H9 (cell line): ENCODE data around the gene CDH16. TPM values are rescaled to one million over a fixed set of nuclear protein-coding genes. Genes with fewer than 3 reads are reported as not detected.

Experiments
- DNase-seq: peaks from one replicate; pipeline ENCODE4 v3.0.0-alpha.2; 2017
- H2AFZ ChIP-seq: one replicate; pipeline ENCODE4 v1.6.1; 2013; ENCODE audit warnings: mild to moderate bottlenecking, low read length, control low read depth, moderate library complexity
- H2AK5ac ChIP-seq: 2 replicates; pipeline ENCODE4 v1.6.1; 2013; ENCODE audit warnings: low read length, control low read depth, mixed read lengths; ENCODE audit not compliant: insufficient read length
- H2BK120ac ChIP-seq: one replicate; pipeline ENCODE4 v1.6.1; 2013; ENCODE audit warnings: low read depth, mild to moderate bottlenecking, low read length, control low read depth, inconsistent platforms; ENCODE audit not compliant: poor library complexity, severe bottlenecking
- H2BK12ac ChIP-seq: 2 replicates; pipeline ENCODE4 v1.6.1; 2013; ENCODE audit warnings: low read length, control low read depth, mixed read lengths, low read depth; ENCODE audit not compliant: insufficient read length
- H2BK15ac ChIP-seq: 2 replicates; pipeline ENCODE4 v1.6.1; 2013; ENCODE audit warnings: low read depth, low read length, control low read depth
- H2BK20ac ChIP-seq: one replicate; pipeline ENCODE4 v1.6.1; 2013; ENCODE audit warnings: low read depth, mild to moderate bottlenecking, low read length, control low read depth, inconsistent platforms; ENCODE audit not compliant: poor library complexity, severe bottlenecking
- H2BK5ac ChIP-seq: 2 replicates; pipeline ENCODE4 v1.6.1; 2013; ENCODE audit warnings: low read length, control low read depth, mixed read lengths; ENCODE audit not compliant: insufficient read length
- H3K14ac ChIP-seq: 2 replicates; pipeline ENCODE4 v1.6.1; 2013; ENCODE audit warnings: low read length, control low read depth; ENCODE audit not compliant: insufficient read depth
- H3K18ac ChIP-seq: 2 replicates; pipeline ENCODE4 v1.6.1; 2013; ENCODE audit warnings: low read depth, mild to moderate bottlenecking, mixed read lengths, low read length, control low read depth; ENCODE audit not compliant: insufficient read length
- H3K23ac ChIP-seq: 2 replicates; pipeline ENCODE4 v1.6.1; 2013; ENCODE audit warnings: low read length, control low read depth, mixed read lengths, low read depth; ENCODE audit not compliant: insufficient read length
- H3K23me2 ChIP-seq: 2 replicates; pipeline ENCODE4 v1.6.1; 2013; ENCODE audit warnings: low read depth, mild to moderate bottlenecking, mixed read lengths, low read length, control low read depth; ENCODE audit not compliant: insufficient read length, poor library complexity, severe bottlenecking
- H3K27ac ChIP-seq: 2 replicates; pipeline ENCODE4 v1.5.1; 2013; ENCODE audit warnings: low read length, control low read depth, mixed read lengths, low read depth; ENCODE audit not compliant: insufficient read length
- H3K27me3 ChIP-seq: 2 replicates; pipeline ENCODE4 v1.6.1; 2013; ENCODE audit warnings: low read length, control low read depth, inconsistent platforms; ENCODE audit not compliant: insufficient read depth
- H3K4ac ChIP-seq: 2 replicates; pipeline ENCODE4 v1.6.1; 2013; ENCODE audit warnings: low read depth, mild to moderate bottlenecking, control low read depth, inconsistent platforms, low read length, moderate library complexity
- H3K4me1 ChIP-seq: 2 replicates; pipeline ENCODE4 v1.6.1; 2013; ENCODE audit warnings: low read length, control low read depth, inconsistent platforms; ENCODE audit not compliant: insufficient read depth
- H3K4me2 ChIP-seq: 2 replicates; pipeline ENCODE4 v1.6.1; 2013; ENCODE audit warnings: low read length, control low read depth, mixed read lengths; ENCODE audit not compliant: insufficient read length, insufficient read depth
- H3K56ac ChIP-seq: 2 replicates; pipeline ENCODE4 v1.6.1; 2013; ENCODE audit warnings: low read depth, mild to moderate bottlenecking, mixed read lengths, low read length, control low read depth; ENCODE audit not compliant: insufficient read length
- H3K79me1 ChIP-seq: 2 replicates; pipeline ENCODE4 v1.6.1; 2013; ENCODE audit warnings: low read depth, mild to moderate bottlenecking, moderate library complexity, low read length, control low read depth, inconsistent platforms; ENCODE audit not compliant: insufficient read depth, poor library complexity, severe bottlenecking
- H3K79me2 ChIP-seq: 2 replicates; pipeline ENCODE4 v1.6.1; 2013; ENCODE audit warnings: low read length, control low read depth, inconsistent platforms; ENCODE audit not compliant: insufficient read depth
- H3K9ac ChIP-seq: 2 replicates; pipeline ENCODE4 v1.6.1; 2013; ENCODE audit warnings: low read length, control low read depth, mixed read lengths; ENCODE audit not compliant: insufficient read length; ENCODE audit errors: extremely low read depth
- H3K9me3 ChIP-seq: one replicate; pipeline ENCODE4 v1.6.1; 2013; ENCODE audit warnings: low read depth, low read length, inconsistent platforms; ENCODE audit not compliant: control insufficient read depth
- H3T11ph ChIP-seq: one replicate; pipeline ENCODE4 v1.6.1; 2013; ENCODE audit warnings: mild to moderate bottlenecking, low read length, control low read depth, inconsistent platforms
- H4K20me1 ChIP-seq: one replicate; pipeline ENCODE4 v1.6.1; 2013; ENCODE audit not compliant: control insufficient read depth, insufficient read length, insufficient read depth
- H4K5ac ChIP-seq: 2 replicates; pipeline ENCODE4 v1.6.1; 2013; ENCODE audit warnings: low read depth, mild to moderate bottlenecking, mixed read lengths, low read length, control low read depth; ENCODE audit not compliant: insufficient read length
- H4K8ac ChIP-seq: replicated peaks from 2 replicates; pipeline ENCODE4 v1.6.1; 2013; ENCODE audit warnings: low read length, control low read depth, mixed read lengths, low read depth; ENCODE audit not compliant: insufficient read length
- H4K91ac ChIP-seq: 2 replicates; pipeline ENCODE4 v1.6.1; 2013; ENCODE audit warnings: low read depth, mild to moderate bottlenecking, moderate library complexity, mixed read lengths, low read length, control low read depth; ENCODE audit not compliant: insufficient read length
- H3K27ac Mint-ChIP-seq, 3 experiments: 2 replicates in 2 of 3; 3 replicates in 1 of 3; pipeline ENCODE4 v1.8.0; 2020 to 2021; ENCODE audit warnings: mixed read lengths in 3 of 3, mild to moderate bottlenecking in 1 of 3, moderate library complexity in 1 of 3
- H3K27me3 Mint-ChIP-seq: 2 replicates; pipeline ENCODE4 v1.8.0; 2021; ENCODE audit warnings: low read depth, mild to moderate bottlenecking, moderate library complexity, mixed read lengths
- H3K36me3 Mint-ChIP-seq, 3 experiments: 2 replicates in 2 of 3; 3 replicates in 1 of 3; pipeline ENCODE4 v1.8.0; 2020 to 2021; ENCODE audit warnings: low read depth in 3 of 3, mixed read lengths in 3 of 3; ENCODE audit not compliant: insufficient read depth in 1 of 3
- H3K4me1 Mint-ChIP-seq, 2 experiments: 2 replicates each; pipeline ENCODE4 v1.8.0; 2020; ENCODE audit warnings: mixed read lengths in 2 of 2
- H3K4me3 Mint-ChIP-seq, 2 experiments: 2 replicates in 1 of 2; 3 replicates in 1 of 2; pipeline ENCODE4 v1.8.0; 2020 to 2021; ENCODE audit warnings: mild to moderate bottlenecking in 2 of 2, mixed read lengths in 2 of 2, moderate library complexity in 1 of 2
- H3K9me3 Mint-ChIP-seq, 2 experiments: 2 replicates in 1 of 2; 3 replicates in 1 of 2; pipeline ENCODE4 v1.8.0; 2020; ENCODE audit warnings: mild to moderate bottlenecking in 2 of 2, mixed read lengths in 2 of 2, moderate library complexity in 1 of 2
- WGBS: extraction: QIAGEN DNeasy Blood & Tissue Kit; methylation state at CpG from one replicate; pipeline ENCODE4 v1.1.7; 2013; ENCODE audit warnings: missing lambda C conversion rate, low lambda C conversion rate, mixed read lengths; ENCODE audit not compliant: insufficient read length; ENCODE audit errors: extremely low coverage; 5-methylcytosine and 5-hydroxymethylcytosine counted together
- total RNA-seq: library from RNA; stranded (reverse); gene quantifications from 2 replicates; pipeline ENCODE4 v1.2.1, GENCODE V29; 2021
- TF ChIP-seq, protein P1 (sequence below): fragments of 200-600 bp; sonication (generic); conservative IDR thresholded peaks from 3 replicates; pipeline ENCODE4 v1.8.0; 2021; ENCODE audit warnings: antibody characterized with exemption, mild to moderate bottlenecking

CDH16 gene
- total RNA-seq, 1 experiment from 2014 or later: not detected

DNA sequence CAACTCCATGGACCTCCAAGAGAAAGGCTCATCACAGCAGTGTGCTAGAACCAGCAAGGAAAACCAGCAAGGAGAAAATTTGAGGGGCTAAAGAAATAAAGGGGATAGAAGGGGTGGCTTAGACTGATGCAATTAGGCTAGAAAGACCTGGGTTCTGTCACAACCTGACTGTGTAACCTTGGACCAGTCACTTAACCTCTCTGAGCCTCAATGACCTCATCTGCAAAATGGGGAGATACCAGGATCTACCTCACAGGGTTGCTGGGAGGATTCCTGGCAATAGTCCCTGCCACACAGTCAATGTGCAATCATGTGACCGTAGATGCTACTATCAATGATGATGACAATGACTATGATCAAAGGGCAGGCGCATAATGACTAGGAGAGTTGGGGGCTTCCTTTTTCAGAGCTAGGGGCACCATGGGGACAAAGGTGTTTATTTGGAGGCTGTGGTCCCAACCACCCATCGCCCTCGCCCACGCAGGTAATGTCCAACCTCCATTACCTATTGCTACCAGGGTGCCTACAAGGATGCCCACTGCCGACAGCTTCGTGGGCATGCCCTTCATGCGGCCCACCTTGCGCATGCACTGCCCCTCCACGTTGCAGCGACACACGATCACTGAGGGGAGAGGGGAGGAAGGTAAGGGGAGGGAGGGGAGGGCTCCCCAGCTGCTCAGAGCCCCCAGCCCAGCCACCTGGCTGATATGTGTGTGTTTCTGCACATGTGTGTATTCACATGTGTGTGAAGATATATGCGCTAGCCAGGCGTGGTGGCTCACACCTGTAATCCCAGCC, 9.7 kb downstream of the CDH16 start:
- H3K9me3 ChIP-seq: no peaks in the 10 kb centered on the region
- WGBS: no CpG with 5 or more reads among the region's 14 CpGs
- no peak overlapping the region for H3K4me3 Mint-ChIP-seq

More for the DNA sequence above, 9.7 kb downstream of the CDH16 start:
- TF ChIP-seq, protein P1, sequence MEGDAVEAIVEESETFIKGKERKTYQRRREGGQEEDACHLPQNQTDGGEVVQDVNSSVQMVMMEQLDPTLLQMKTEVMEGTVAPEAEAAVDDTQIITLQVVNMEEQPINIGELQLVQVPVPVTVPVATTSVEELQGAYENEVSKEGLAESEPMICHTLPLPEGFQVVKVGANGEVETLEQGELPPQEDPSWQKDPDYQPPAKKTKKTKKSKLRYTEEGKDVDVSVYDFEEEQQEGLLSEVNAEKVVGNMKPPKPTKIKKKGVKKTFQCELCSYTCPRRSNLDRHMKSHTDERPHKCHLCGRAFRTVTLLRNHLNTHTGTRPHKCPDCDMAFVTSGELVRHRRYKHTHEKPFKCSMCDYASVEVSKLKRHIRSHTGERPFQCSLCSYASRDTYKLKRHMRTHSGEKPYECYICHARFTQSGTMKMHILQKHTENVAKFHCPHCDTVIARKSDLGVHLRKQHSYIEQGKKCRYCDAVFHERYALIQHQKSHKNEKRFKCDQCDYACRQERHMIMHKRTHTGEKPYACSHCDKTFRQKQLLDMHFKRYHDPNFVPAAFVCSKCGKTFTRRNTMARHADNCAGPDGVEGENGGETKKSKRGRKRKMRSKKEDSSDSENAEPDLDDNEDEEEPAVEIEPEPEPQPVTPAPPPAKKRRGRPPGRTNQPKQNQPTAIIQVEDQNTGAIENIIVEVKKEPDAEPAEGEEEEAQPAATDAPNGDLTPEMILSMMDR: no peak
- Mint-ChIP-seq H3K27me3 (peaks cover 26% of the 10 kb centered on the region), H3K4me1 (peaks cover 2 to 15% of the 10 kb centered on the region in 2 experiments; a peak in 3 of 4 replicates), H3K9me3 (no peaks in the 10 kb centered on the region), H3K36me3 (no peaks in the 10 kb centered on the region), H3K27ac (peak overlapping the region in 1 of 3 experiments; percentile 35; a peak in 1 of 7 replicates)
- H3K4me1 ChIP-seq: no peaks in the 10 kb centered on the region
- no peak overlapping the region for H4K5ac ChIP-seq
- no peak overlapping the region for H2AFZ ChIP-seq
- H4K8ac ChIP-seq: no peak overlapping the region
- H2BK12ac ChIP-seq: no peak overlapping the region
- no peaks in the 10 kb centered on the region for H3K79me2 ChIP-seq
- no peak overlapping the region for H2BK15ac ChIP-seq
- H4K20me1 ChIP-seq: no peaks in the 10 kb centered on the region
- no peaks in the 10 kb centered on the region for H3K27me3 ChIP-seq
- no peak overlapping the region for H3K14ac ChIP-seq
- H3K79me1 ChIP-seq: no peaks in the 10 kb centered on the region
- H3K23me2 ChIP-seq: no peaks in the 10 kb centered on the region
- H2BK5ac ChIP-seq: no peak overlapping the region
- no peak overlapping the region for H3K18ac ChIP-seq
- H2BK120ac ChIP-seq: no peak overlapping the region
- H3K56ac ChIP-seq: no peak overlapping the region
- H3K9ac ChIP-seq: no peak overlapping the region
- no peak overlapping the region for H3K23ac ChIP-seq
- H4K91ac ChIP-seq: no peak overlapping the region
- no peak overlapping the region for H2BK20ac ChIP-seq
- no peak for DNase-seq
- H3T11ph ChIP-seq: no peak overlapping the region
- H3K27ac ChIP-seq: no peak overlapping the region
- no peak overlapping the region for H3K4me2 ChIP-seq
- H3K4ac ChIP-seq: no peak overlapping the region
- no peak overlapping the region for H2AK5ac ChIP-seq
